Activated CD4-positive, alpha-beta T cell treated with anti-CD3 and anti-CD28 coated beads, Interleukin-10, Interleukin-2, amounts not matched to agents 100 ng/mL and 50 ng/mL, durations not matched to agents 16 hours and 8 hours (primary cell): ENCODE results near the gene FAM47B.

ENCODE experiments used
- DNase-seq: peaks from one replicate; pipeline ENCODE4 v3.0.0-alpha.2; 2020

Gene FAM47B

GRCh38 chrX:34942496-34942895, at the start of gene FAM47B:
TSS of gene FAM47B (plus strand) at chrX:34942796. CDS start at chrX:34942832, 36 bp downstream.
- DNase-seq: no peak

DNA sequence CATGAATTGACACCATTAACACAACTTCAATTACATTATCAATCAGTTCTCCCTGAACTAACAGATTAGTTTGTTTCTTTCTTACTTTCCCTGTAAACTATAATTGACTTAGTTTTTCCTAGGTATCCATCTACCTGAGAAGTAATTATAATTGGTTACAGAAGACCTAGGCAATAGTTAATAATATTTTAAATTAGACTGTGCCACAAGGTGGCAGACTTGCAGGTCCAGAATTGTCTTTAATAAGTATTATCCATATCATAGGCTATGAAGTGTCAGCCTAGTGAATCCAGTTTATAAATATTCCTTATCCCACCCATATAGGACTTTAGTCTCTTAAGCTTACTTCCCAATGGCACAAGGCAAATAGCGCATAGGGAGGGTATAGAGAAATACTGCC, 48.9 kb upstream of the FAM47B start:
- DNase-seq: no peak

DNA sequence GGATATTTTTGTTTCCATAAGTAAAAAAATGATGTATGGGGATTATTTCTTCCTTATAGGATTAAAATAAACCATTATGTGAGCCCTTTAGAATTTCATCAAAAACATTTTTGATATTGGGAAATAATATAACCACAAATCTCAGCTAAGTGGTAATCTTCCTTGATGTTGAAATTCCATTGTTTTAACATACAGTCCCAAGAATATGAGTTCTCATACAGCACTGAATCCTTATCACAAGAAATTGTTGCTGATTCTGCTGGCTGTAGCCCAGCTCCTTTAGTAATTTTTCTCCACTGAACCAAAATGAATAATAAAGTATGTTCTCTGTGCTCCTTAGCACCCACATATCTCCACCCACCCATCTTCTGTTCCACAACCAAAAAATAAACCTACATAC, 41.9 kb upstream of the FAM47B start:
- no peak for DNase-seq

DNA sequence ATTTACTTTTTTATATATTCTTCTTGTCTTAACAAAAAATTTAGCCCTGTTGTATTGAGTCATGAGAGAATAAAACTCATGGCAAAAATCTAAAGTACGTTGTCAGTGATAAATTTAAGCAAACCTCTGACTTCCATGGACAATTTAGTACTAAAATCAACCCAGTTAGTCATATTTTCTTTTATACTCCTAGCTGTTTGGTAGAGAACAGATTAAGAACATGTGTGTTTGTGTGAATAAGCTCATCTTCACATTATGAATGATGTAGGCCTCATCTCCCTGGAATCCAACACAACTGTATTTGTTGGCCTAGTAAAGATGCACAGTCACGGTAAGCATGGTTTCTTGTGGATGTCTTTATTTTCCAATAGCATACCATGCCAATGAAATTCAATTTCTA, 40.8 kb upstream of the FAM47B start:
- DNase-seq: no peak

GRCh38 chrX:34903316-34903715, 39.3 kb upstream of the FAM47B start:
- no peak for DNase-seq

- DNase-seq: no peak
These were observed 33.4 kb upstream of the FAM47B start for GRCh38 chrX:34909151-34909550.

GRCh38 chrX:34915463-34916225, 27.0 kb upstream of the FAM47B start:
- no peak for DNase-seq

GRCh38 chrX:34917146-34917545, 25.4 kb upstream of the FAM47B start:
- DNase-seq: no peak

- DNase-seq: no peak
These were observed 24.4 kb upstream of the FAM47B start for GRCh38 chrX:34918091-34918736.

DNA sequence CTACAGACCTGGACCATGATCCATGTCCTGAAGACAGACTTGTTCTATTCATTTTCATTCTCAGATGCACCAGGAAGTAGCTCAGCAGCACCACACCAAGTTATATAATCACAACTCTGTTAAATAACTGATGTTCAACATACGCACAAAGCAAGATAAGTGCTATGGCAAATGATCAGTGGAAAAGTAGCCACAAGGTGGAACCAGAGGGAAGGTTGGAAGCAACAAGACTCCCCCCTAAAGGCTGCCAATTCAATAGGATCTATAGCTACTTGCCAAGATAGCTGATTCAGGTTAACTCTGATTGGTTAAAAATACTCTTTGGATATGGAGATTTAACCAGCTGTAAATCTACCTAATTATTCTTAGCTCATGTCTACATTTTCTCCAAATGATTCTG, 23.7 kb upstream of the FAM47B start:
- DNase-seq: no peak

- DNase-seq: no peak
These were observed 14.7 kb upstream of the FAM47B start for GRCh38 chrX:34927866-34928265.

DNA sequence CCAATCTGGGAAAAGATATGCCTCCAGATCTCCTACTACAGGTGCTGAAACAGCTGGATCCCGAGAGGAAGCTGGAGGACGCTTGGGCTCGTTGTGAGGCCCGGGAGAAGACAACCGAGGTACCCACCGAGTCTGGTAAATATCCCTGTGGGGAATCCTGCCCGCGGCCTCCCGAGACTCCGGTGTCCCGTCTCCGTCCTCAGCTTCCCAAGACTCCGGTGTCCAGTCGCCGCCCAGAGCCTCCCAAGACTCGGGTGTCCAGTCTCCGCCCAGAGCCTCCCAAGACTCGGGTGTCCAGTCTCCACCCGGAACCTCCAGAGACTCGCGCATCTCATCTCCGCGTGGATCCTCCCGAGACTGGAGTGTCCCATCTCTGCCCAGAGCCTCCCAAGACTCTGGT, 639 bp downstream of the FAM47B start:
- DNase-seq: no peak

DNA sequence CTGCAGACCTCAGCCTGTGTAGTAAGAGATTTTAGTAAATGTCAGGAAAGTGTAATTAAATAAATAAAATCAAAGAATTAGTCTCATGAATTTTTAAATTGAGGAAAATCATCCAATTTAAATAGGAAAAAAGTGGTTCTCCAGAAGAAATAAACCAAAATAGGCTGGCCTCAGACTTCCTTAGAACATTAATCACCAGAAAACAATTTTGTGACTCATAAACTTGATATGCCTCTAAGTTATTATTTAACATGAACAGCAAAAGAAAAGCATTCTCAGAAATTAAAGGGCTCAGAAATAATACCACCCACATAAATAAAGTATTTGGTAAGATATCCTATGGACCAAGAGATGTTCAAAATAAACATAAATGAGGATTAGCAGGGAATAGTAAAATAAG, 14.3 kb downstream of the FAM47B start:
- DNase-seq: no peak

- DNase-seq: no peak
These were observed 19.1 kb downstream of the FAM47B start for GRCh38 chrX:34961662-34962061.

DNA sequence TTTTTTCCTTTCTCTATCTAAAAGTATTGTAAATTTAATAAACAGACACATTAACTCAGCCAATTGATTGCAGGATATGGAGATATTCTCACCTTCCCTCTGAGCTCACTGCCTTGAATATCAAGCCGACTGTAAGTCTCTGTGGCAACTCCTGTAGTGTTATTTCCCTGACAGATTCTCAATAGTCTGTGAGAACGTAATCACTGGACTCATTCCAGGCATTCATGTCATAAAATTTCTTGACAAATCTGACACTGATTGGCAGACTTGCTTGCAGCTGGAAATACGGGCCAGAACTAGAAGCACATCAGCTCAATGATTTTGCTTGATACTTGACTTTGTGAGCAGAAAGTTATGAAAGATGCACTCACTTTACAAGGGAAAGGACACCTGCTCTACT, 29.6 kb downstream of the FAM47B start:
- no peak for DNase-seq

DNA sequence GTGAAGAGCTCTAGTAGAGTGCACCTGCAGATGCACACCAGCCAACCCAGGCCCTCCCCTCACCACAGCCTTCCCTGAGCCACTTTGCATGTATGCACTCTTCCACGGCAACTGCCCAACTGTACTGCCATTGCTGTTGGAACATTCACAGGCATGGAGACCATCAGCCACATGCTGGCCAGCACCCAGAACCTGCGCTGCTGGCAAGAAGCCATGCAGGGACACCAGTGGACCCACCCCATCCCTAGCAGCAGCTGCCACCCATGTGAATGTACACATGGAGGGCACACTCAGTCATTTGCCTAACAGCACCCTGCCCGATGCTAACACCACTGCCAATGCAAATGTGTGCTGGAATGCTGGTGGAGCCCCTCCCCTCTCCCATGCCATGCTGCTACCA, 35.6 kb downstream of the FAM47B start:
- no peak for DNase-seq

GRCh38 chrX:34987646-34988045, 45.0 kb downstream of the FAM47B start:
- no peak for DNase-seq
